GM12892 (cell line): ENCODE results near the gene SPTLC3.
"Not testable (repeated sequence)": the region's sequence is repeated elsewhere in the genome, so short reads cannot be mapped to it uniquely, and the experiment has no call there.

ENCODE experiments used
- POLR2A ChIP-seq: IDR thresholded peaks from 2 replicates; pipeline ENCODE4 v1.6.1; 2011; ENCODE audit warnings: low read depth, low read length, control low read depth
- POLR2AphosphoS5 ChIP-seq: IDR thresholded peaks from 2 replicates; pipeline ENCODE4 v1.6.1; 2011; ENCODE audit warnings: low read depth, low read length, control low read depth

GRCh38 chr20:12979713-12980112 lies 29.1 kb upstream of the SPTLC3 start:
- TF ChIP-seq POLR2AphosphoS5, POLR2A: not testable (repeated sequence)
